Transverse colon (tissue), 4 donors: Measurements from ENCODE around the gene LUC7L2. TPM values are rescaled to one million over a fixed set of nuclear protein-coding genes. Genes with fewer than 3 reads are reported as not detected.

ENCODE experiments used
- DNase-seq: peaks from one replicate; pipeline ENCODE4 v3.0.0-alpha.2; 2019
- H3K27ac ChIP-seq, 4 donors: fragments of 200-600 bp; sonication (generic); 2 replicates each; pipeline ENCODE4 v1.5.1; 2016 to 2018; ENCODE audit warnings: inconsistent platforms in 4 of 4
- H3K27me3 ChIP-seq: fragments of 200-600 bp; sonication (generic); 2 replicates; pipeline ENCODE4 v1.5.1; 2017; ENCODE audit warnings: inconsistent platforms
- H3K36me3 ChIP-seq, 4 donors: fragments of 200-600 bp; sonication (generic); 2 replicates each; pipeline ENCODE4 v1.5.1; 2017 to 2019; ENCODE audit warnings: inconsistent platforms in 4 of 4
- H3K4me1 ChIP-seq, 4 donors: fragments of 200-600 bp; sonication (generic); 2 replicates each; pipeline ENCODE4 v1.5.1; 2017 to 2020; ENCODE audit warnings: inconsistent platforms in 4 of 4
- H3K4me3 ChIP-seq, 4 donors: fragments of 200-600 bp; sonication (generic); 1 replicate in 1 of 4; 2 replicates in 3 of 4; pipeline versions ENCODE4 v1.5.1 to v1.6.1; 2017 to 2019; ENCODE audit warnings: inconsistent platforms in 4 of 4
- H3K9me3 ChIP-seq, 2 donors: fragments of 200-600 bp; sonication (generic); 2 replicates each; pipeline ENCODE4 v1.5.1; 2017 to 2019; ENCODE audit warnings: inconsistent platforms in 2 of 2
- CTCF ChIP-seq, 5 experiments: fragments of 200-600 bp in 3 of 5; fragments of 450-650 bp in 2 of 5; sonication (generic) in 3 of 5; IDR thresholded peaks; 1 replicate in 2 of 5; 2 replicates in 3 of 5; pipeline ENCODE4 v1.5.1; 2016 to 2017; ENCODE audit warnings: antibody characterized with exemption in 5 of 5, inconsistent platforms in 3 of 5, mild to moderate bottlenecking in 2 of 5, moderate library complexity in 1 of 5
- EP300 ChIP-seq: sonication (generic); formaldehyde crosslinking; IDR thresholded peaks from one replicate; pipeline ENCODE4 v1.6.1; 2017; ENCODE audit warnings: antibody characterized with exemption, low read depth
- POLR2A ChIP-seq: fragments of 450-650 bp; IDR thresholded peaks from one replicate; pipeline ENCODE4 v1.6.1; 2016; ENCODE audit warnings: antibody characterized with exemption, mild to moderate bottlenecking, moderate library complexity
- POLR2AphosphoS5 ChIP-seq, 3 donors: sonication (generic); formaldehyde crosslinking; IDR thresholded peaks; one replicate each; pipeline ENCODE4 v1.6.1; 2016; ENCODE audit warnings: antibody characterized with exemption in 3 of 3
- WGBS, 2 donors: methylation state at CpG; one replicate each; pipeline ENCODE4 v1.1.5; 2018; ENCODE audit warnings: low coverage in 1 of 2; 5-methylcytosine and 5-hydroxymethylcytosine counted together
- in situ Hi-C, 4 donors: fragments of 200-750 bp; cut with MboI; loops; one replicate each; pipeline versions ENCODE4 v1.15.0 to v1.15.1; 2017; ENCODE audit warnings: low sequenced_read_pairs in 3 of 4, low pct_ligation_motif_present in 1 of 4, low pct_unique_long_range_greater_than_20kb in 1 of 4
- intact Hi-C: fragments of 100-400 bp; cut with DNase I; formaldehyde crosslinking; loops from one replicate; pipeline ENCODE4 v1.15.1; 2023; ENCODE audit warnings: low total_unique reads
- total RNA-seq, 4 donors: library from RNA; depleted of rRNA; stranded (reverse); fragments of >200 nt; gene quantifications; one replicate each; pipeline ENCODE4 v1.1.0, GENCODE V29; 2016

The LUC7L2 gene
- total RNA-seq, 4 donors from 2014 or later: 57.3 to 111 (median 76.9) TPM

DNA sequence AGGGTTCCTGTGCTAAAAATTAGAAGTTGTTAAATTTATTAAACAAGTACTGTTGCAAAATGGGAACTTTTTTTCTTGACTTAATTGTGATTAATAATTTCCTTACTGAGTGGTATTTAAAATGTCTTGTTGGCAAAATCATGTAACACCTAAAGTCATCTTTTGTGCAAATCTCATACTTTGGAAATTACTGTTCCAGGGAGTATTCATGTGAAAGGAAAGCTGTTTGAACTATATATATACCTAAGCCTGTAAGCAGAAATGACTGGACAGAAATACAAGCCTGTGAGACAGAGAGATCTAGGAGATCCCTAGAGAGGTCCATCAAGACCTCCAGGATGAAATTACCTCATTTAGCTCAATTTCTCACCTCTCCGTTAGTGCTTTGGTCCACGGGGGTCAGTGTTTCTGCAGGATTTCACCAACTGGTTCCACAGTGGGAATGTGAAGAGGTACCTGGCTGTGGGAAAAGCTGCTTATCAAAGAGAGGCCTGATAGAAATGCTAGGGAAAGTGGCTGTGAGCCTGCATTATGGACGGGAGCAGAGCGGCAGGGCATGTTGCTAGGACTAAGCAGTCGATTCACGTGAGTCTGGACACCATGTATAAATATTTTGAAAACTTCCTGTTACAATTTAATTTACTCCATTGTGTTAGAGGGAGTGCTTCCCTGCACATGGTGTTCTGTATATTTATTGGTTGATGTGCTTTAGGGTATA is 7.9 kb downstream of the LUC7L2 start:
- Histone ChIP-seq H3K36me3 (no peaks in the 10 kb centered on the region), H3K4me3 (no peak overlapping the region), H3K27me3 (no peaks in the 10 kb centered on the region), H3K9me3 (no peaks in the 10 kb centered on the region), H3K27ac (no peak overlapping the region), H3K4me1 (peaks cover 14 to 73% (median 19%) of the 10 kb centered on the region in 4 donors)
- TF ChIP-seq CTCF (IDR thresholded peaks at IDR 0.05) (no peak), POLR2A (no peak), EP300 (no peak), POLR2AphosphoS5 (IDR thresholded peaks at IDR 0.05) (no peak)
- WGBS, 2 donors: 63 to 80% methylated on average over 1 to 6 of the region's 6 CpGs
- intact Hi-C loops (no loop called here), in situ Hi-C loops (no loop called here)
- DNase-seq: no peak

GRCh38 chr7:139370301-139370942 is 10.7 kb downstream of the LUC7L2 start:
- no peak for DNase-seq
- peaks cover 13 to 68% (median 17%) of the 10 kb centered on the region in 4 donors for H3K4me1 ChIP-seq
- H3K9me3 ChIP-seq: no peaks in the 10 kb centered on the region
- no peak overlapping the region for H3K4me3 ChIP-seq
- 79 to 80% methylated on average over 5 of the region's 5 CpGs for WGBS, 2 donors
- H3K36me3 ChIP-seq: no peaks in the 10 kb centered on the region
- in situ Hi-C loops (no loop called here), intact Hi-C loops (no loop called here)
- no peaks in the 10 kb centered on the region for H3K27me3 ChIP-seq
- TF ChIP-seq POLR2AphosphoS5 (IDR thresholded peaks at IDR 0.05) (no peak), EP300 (no peak), POLR2A (no peak), CTCF (IDR thresholded peaks at IDR 0.05) (no peak)
- H3K27ac ChIP-seq: no peak overlapping the region

GRCh38 chr7:139370943-139371313 is 11.2 kb downstream of the LUC7L2 start:
- WGBS, 2 donors: 88 to 90% methylated on average over 1 of the region's 1 CpG
- H3K9me3 ChIP-seq: no peaks in the 10 kb centered on the region
- H3K4me1 ChIP-seq: peaks cover 13 to 64% (median 14%) of the 10 kb centered on the region in 4 donors
- intact Hi-C loops: no loop called here
- no peak for DNase-seq
- in situ Hi-C loops: no loop called here
- no peak overlapping the region for H3K4me3 ChIP-seq
- no peak overlapping the region for H3K27ac ChIP-seq
- H3K27me3 ChIP-seq: no peaks in the 10 kb centered on the region
- peaks cover 0 to 2% (median 0%) of the 10 kb centered on the region in 4 donors for H3K36me3 ChIP-seq
- TF ChIP-seq CTCF (IDR thresholded peaks at IDR 0.05) (no peak), POLR2AphosphoS5 (IDR thresholded peaks at IDR 0.05) (no peak), EP300 (no peak), POLR2A (no peak)

DNA sequence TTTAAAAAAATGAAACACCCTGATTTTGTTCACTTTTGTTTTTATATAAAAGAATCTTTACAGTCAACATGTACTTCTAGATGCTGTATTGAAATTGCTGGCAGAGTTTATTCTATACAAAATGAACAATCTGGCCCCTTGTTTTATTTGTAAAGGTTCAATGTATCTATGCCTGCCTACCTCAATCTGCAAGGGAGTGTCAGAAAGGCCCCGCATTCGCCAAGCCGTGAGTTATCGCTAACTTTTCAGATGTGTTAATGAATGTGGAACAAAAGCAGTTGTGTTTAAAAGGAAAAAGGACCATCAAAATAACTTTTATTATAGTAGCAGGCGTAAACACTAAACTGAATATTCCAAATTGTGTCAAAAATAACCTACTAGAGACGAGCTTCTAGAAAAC is 14.6 kb downstream of the LUC7L2 start:
- no peak overlapping the region for H3K27ac ChIP-seq
- DNase-seq: no peak
- no peak overlapping the region for H3K4me3 ChIP-seq
- peaks cover 0 to 42% (median 8%) of the 10 kb centered on the region in 4 donors for H3K4me1 ChIP-seq
- H3K9me3 ChIP-seq: no peaks in the 10 kb centered on the region
- H3K27me3 ChIP-seq: no peaks in the 10 kb centered on the region
- 87 to 88% methylated on average over 6 of the region's 6 CpGs for WGBS, 2 donors
- in situ Hi-C loops: no loop called here
- TF ChIP-seq CTCF (IDR thresholded peaks at IDR 0.05) (no peak), POLR2AphosphoS5 (IDR thresholded peaks at IDR 0.05) (no peak)
- peaks cover 0 to 29% (median 13%) of the 10 kb centered on the region in 4 donors for H3K36me3 ChIP-seq
- intact Hi-C loops: no loop called here
